Trophoblast cell (in vitro differentiated cells and primary cell): ENCODE data around the gene HNMT.

Experiments
- DNase-seq, 2 donors: peaks; one replicate each; pipeline ENCODE4 v3.0.0-alpha.2; 2016
- H2AFZ ChIP-seq: 2 replicates; pipeline ENCODE4 v1.6.1; 2013; ENCODE audit warnings: low read length, moderate library complexity, mild to moderate bottlenecking; ENCODE audit not compliant: insufficient read depth, poor library complexity
- H2AK5ac ChIP-seq: 2 replicates; pipeline ENCODE4 v1.6.1; 2013; ENCODE audit warnings: mild to moderate bottlenecking, low read length
- H2BK120ac ChIP-seq: 2 replicates; pipeline ENCODE4 v1.6.1; 2013; ENCODE audit warnings: low read length, mild to moderate bottlenecking, moderate library complexity; ENCODE audit not compliant: insufficient read depth, poor library complexity
- H2BK12ac ChIP-seq: 2 replicates; pipeline ENCODE4 v1.6.1; 2013; ENCODE audit warnings: mild to moderate bottlenecking, low read length, moderate library complexity
- H2BK5ac ChIP-seq: 2 replicates; pipeline ENCODE4 v1.6.1; 2013; ENCODE audit warnings: low read length, low read depth, moderate library complexity, mild to moderate bottlenecking; ENCODE audit not compliant: poor library complexity
- H3K14ac ChIP-seq: 2 replicates; pipeline ENCODE4 v1.6.1; 2013; ENCODE audit warnings: mild to moderate bottlenecking, low read length
- H3K18ac ChIP-seq: 2 replicates; pipeline ENCODE4 v1.6.1; 2013; ENCODE audit warnings: mild to moderate bottlenecking, low read length
- H3K23ac ChIP-seq: 2 replicates; pipeline ENCODE4 v1.6.1; 2013; ENCODE audit warnings: low read length
- H3K27ac ChIP-seq: 2 replicates; pipeline ENCODE4 v1.5.1; 2013; ENCODE audit warnings: low read depth, mild to moderate bottlenecking, inconsistent platforms, low read length, moderate library complexity
- H3K27me3 ChIP-seq: 2 replicates; pipeline ENCODE4 v1.6.1; 2013; ENCODE audit warnings: inconsistent platforms, mild to moderate bottlenecking, low read length, moderate library complexity; ENCODE audit not compliant: insufficient read depth
- H3K36me3 ChIP-seq, 2 experiments: 1 replicate in 1 of 2; 2 replicates in 1 of 2; pipeline ENCODE4 v1.6.1; 2013; ENCODE audit warnings: low read length in 2 of 2, mild to moderate bottlenecking in 2 of 2, moderate library complexity in 1 of 2; ENCODE audit not compliant: insufficient read depth in 2 of 2, control insufficient read depth in 1 of 2
- H3K4ac ChIP-seq: 2 replicates; pipeline ENCODE4 v1.6.1; 2013; ENCODE audit warnings: low read depth, mild to moderate bottlenecking, low read length, moderate library complexity
- H3K4me1 ChIP-seq, 2 experiments: 1 replicate in 1 of 2; 2 replicates in 1 of 2; pipeline ENCODE4 v1.6.1; 2013; ENCODE audit warnings: low read length in 2 of 2, mild to moderate bottlenecking in 2 of 2, moderate library complexity in 1 of 2; ENCODE audit not compliant: insufficient read depth in 2 of 2, control insufficient read depth in 1 of 2
- H3K4me2 ChIP-seq: 2 replicates; pipeline ENCODE4 v1.6.1; 2013; ENCODE audit warnings: inconsistent platforms, mild to moderate bottlenecking, low read length, moderate library complexity
- H3K4me3 ChIP-seq: 2 replicates; pipeline ENCODE4 v1.5.1; 2013; ENCODE audit warnings: mild to moderate bottlenecking, low read depth, low read length, inconsistent platforms
- H3K79me1 ChIP-seq: one replicate; pipeline ENCODE4 v1.6.1; 2013; ENCODE audit warnings: low read length
- H3K79me2 ChIP-seq: 2 replicates; pipeline ENCODE4 v1.6.1; 2013; ENCODE audit warnings: low read length, mild to moderate bottlenecking; ENCODE audit not compliant: control insufficient read depth, insufficient read depth, poor library complexity
- H3K9ac ChIP-seq: 2 replicates; pipeline ENCODE4 v1.6.1; 2013; ENCODE audit warnings: mild to moderate bottlenecking, low read length
- H3K9me3 ChIP-seq: 2 replicates; pipeline ENCODE4 v1.6.1; 2013; ENCODE audit warnings: low read depth, mild to moderate bottlenecking, control low read depth, inconsistent platforms, low read length; ENCODE audit not compliant: insufficient read depth
- H4K12ac ChIP-seq: 2 replicates; pipeline ENCODE4 v1.6.1; 2013; ENCODE audit warnings: low read depth, mild to moderate bottlenecking, low read length, moderate library complexity
- H4K8ac ChIP-seq: 2 replicates; pipeline ENCODE4 v1.6.1; 2013; ENCODE audit warnings: low read depth, mild to moderate bottlenecking, low read length, moderate library complexity
- H4K91ac ChIP-seq: one replicate; pipeline ENCODE4 v1.6.1; 2013; ENCODE audit warnings: low read depth, mild to moderate bottlenecking, low read length, moderate library complexity
- WGBS: extraction: QIAGEN DNeasy Blood & Tissue Kit; methylation state at CpG from one replicate; pipeline ENCODE4 v1.1.7; 2013; ENCODE audit warnings: missing lambda C conversion rate; ENCODE audit not compliant: insufficient read length, insufficient coverage; ENCODE audit errors: extremely low coverage; 5-methylcytosine and 5-hydroxymethylcytosine counted together

Gene HNMT

GRCh38 chr2:138035608-138036217 is 71.4 kb downstream of the HNMT start:
- Histone ChIP-seq H3K9ac (no peak overlapping the region), H4K91ac (no peak overlapping the region), H3K4me3 (no peak overlapping the region), H3K27ac (peak overlapping the region; percentile 77), H3K79me2 (no peaks in the 10 kb centered on the region), H3K36me3 (no peaks in the 10 kb centered on the region), H3K18ac (no peak overlapping the region), H3K9me3 (peaks cover 2% of the 10 kb centered on the region), H4K12ac (no peak overlapping the region), H2BK120ac (no peak overlapping the region), H3K79me1 (peaks cover 12% of the 10 kb centered on the region), H2BK5ac (no peak overlapping the region), H3K4me1 (peaks cover 6 to 11% of the 10 kb centered on the region in 2 experiments), H3K14ac (no peak overlapping the region), H2AK5ac (no peak overlapping the region), H3K4ac (no peak overlapping the region), H2AFZ (no peak overlapping the region), H3K23ac (no peak overlapping the region), H2BK12ac (peak overlapping the region; percentile 37), H3K4me2 (no peak overlapping the region), H4K8ac (no peak overlapping the region), H3K27me3 (no peaks in the 10 kb centered on the region)
- peak; percentile 33 to 87 for DNase-seq
- no CpG with 5 or more reads among the region's 4 CpGs for WGBS

GRCh38 chr2:138036522-138036921 is 72.2 kb downstream of the HNMT start:
- Histone ChIP-seq H4K12ac (no peak overlapping the region), H3K36me3 (no peaks in the 10 kb centered on the region), H2BK12ac (no peak overlapping the region), H3K9ac (no peak overlapping the region), H4K8ac (no peak overlapping the region), H3K4me2 (no peak overlapping the region), H2AFZ (no peak overlapping the region), H3K9me3 (peaks cover 2% of the 10 kb centered on the region), H3K27me3 (no peaks in the 10 kb centered on the region), H3K27ac (no peak overlapping the region), H3K4me1 (peaks cover 6 to 11% of the 10 kb centered on the region in 2 experiments), H2BK5ac (no peak overlapping the region), H3K23ac (no peak overlapping the region), H3K4me3 (no peak overlapping the region), H3K79me2 (no peaks in the 10 kb centered on the region), H3K79me1 (peaks cover 10% of the 10 kb centered on the region), H4K91ac (no peak overlapping the region), H3K18ac (no peak overlapping the region), H2AK5ac (no peak overlapping the region), H2BK120ac (no peak overlapping the region), H3K4ac (no peak overlapping the region), H3K14ac (no peak overlapping the region)
- no peak for DNase-seq
- WGBS = no CpG with 5 or more reads among the region's 5 CpGs

- H2AK5ac ChIP-seq = no peak overlapping the region
- WGBS = no CpG with 5 or more reads among the region's 2 CpGs
Measured at GRCh38 chr2:138037090-138037489, 72.8 kb downstream of the HNMT start.

GRCh38 chr2:138040616-138041015 is 76.3 kb downstream of the HNMT start:
- Histone ChIP-seq H3K79me1 (peaks cover 7% of the 10 kb centered on the region), H3K4me2 (no peak overlapping the region), H2BK5ac (no peak overlapping the region), H3K14ac (no peak overlapping the region), H2BK120ac (no peak overlapping the region), H3K9ac (no peak overlapping the region), H2BK12ac (no peak overlapping the region), H3K79me2 (no peaks in the 10 kb centered on the region), H3K27ac (no peak overlapping the region), H3K4me3 (no peak overlapping the region), H3K36me3 (no peaks in the 10 kb centered on the region), H3K4me1 (peaks cover 0 to 4% of the 10 kb centered on the region in 2 experiments), H3K18ac (no peak overlapping the region), H2AK5ac (no peak overlapping the region), H3K27me3 (no peaks in the 10 kb centered on the region), H3K4ac (no peak overlapping the region), H4K8ac (no peak overlapping the region), H3K9me3 (no peaks in the 10 kb centered on the region), H2AFZ (no peak overlapping the region), H4K91ac (no peak overlapping the region), H4K12ac (no peak overlapping the region), H3K23ac (no peak overlapping the region)
- DNase-seq = no peak
- WGBS = no CpG with 5 or more reads among the region's 5 CpGs

More at GRCh38 chr2:138037090-138037489, 72.8 kb downstream of the HNMT start:
- peaks cover 10% of the 10 kb centered on the region for H3K79me1 ChIP-seq
- no peak overlapping the region for H3K9ac ChIP-seq
- H3K14ac ChIP-seq = no peak overlapping the region
- no peaks in the 10 kb centered on the region for H3K27me3 ChIP-seq
- H3K23ac ChIP-seq = no peak overlapping the region
- H3K4ac ChIP-seq = no peak overlapping the region
- no peak overlapping the region for H4K12ac ChIP-seq
- no peak overlapping the region for H3K4me2 ChIP-seq
- H3K36me3 ChIP-seq = no peaks in the 10 kb centered on the region
- H4K91ac ChIP-seq = no peak overlapping the region
- no peak overlapping the region for H3K18ac ChIP-seq
- H2BK5ac ChIP-seq = no peak overlapping the region
- peaks cover 6 to 11% of the 10 kb centered on the region in 2 experiments for H3K4me1 ChIP-seq
- no peak for DNase-seq
- H3K4me3 ChIP-seq = no peak overlapping the region
- no peak overlapping the region for H2AFZ ChIP-seq
- H3K9me3 ChIP-seq = peaks cover 2% of the 10 kb centered on the region
- H3K27ac ChIP-seq = no peak overlapping the region
- no peaks in the 10 kb centered on the region for H3K79me2 ChIP-seq
- H4K8ac ChIP-seq = no peak overlapping the region
- no peak overlapping the region for H2BK120ac ChIP-seq
- H2BK12ac ChIP-seq = no peak overlapping the region
